ENCODE data around the gene NAV1. TPM values are rescaled to one million over a fixed set of nuclear protein-coding genes. Genes with fewer than 3 reads are reported as not detected.
"Not testable (repeated sequence)": the region's sequence is repeated elsewhere in the genome, so short reads cannot be mapped to it uniquely, and the experiment has no call there.

The NAV1 gene
- total RNA-seq, 1 donor from 2014 or later: 34.1 TPM

- TF ChIP-seq CTCF (IDR thresholded peaks at IDR 0.05): no peak
- intact Hi-C loops (cut with DNase I): no loop called here
- no peaks in the 10 kb centered on the region for H3K36me3 ChIP-seq
- no peaks in the 10 kb centered on the region for H3K9me3 ChIP-seq
- peaks cover 34% of the 10 kb centered on the region for H3K4me1 ChIP-seq
- no peak for DNase-seq
- ATAC-seq: no peak
- peak overlapping the region; percentile 51 for H3K27ac ChIP-seq
- no peak overlapping the region for H3K4me3 ChIP-seq
- peaks cover 11% of the 10 kb centered on the region for H3K27me3 ChIP-seq
Measured at GRCh38 chr1:201542309-201543035, 3.5 kb downstream of the NAV1 start.

- H3K4me3 ChIP-seq: no peak overlapping the region
- no peak for TF ChIP-seq CTCF (IDR thresholded peaks at IDR 0.05)
- no peak for ATAC-seq
- no peaks in the 10 kb centered on the region for H3K9me3 ChIP-seq
- intact Hi-C loops (cut with DNase I): no loop called here
- H3K27me3 ChIP-seq: peaks cover 4% of the 10 kb centered on the region
- peaks cover 28% of the 10 kb centered on the region for H3K4me1 ChIP-seq
- no peak for DNase-seq
- H3K36me3 ChIP-seq: no peaks in the 10 kb centered on the region
- no peak overlapping the region for H3K27ac ChIP-seq
Measured at GRCh38 chr1:201543871-201544642, 5.1 kb downstream of the NAV1 start.

GRCh38 chr1:201544710-201545109 lies 5.8 kb downstream of the NAV1 start:
- Histone ChIP-seq H3K4me1 (peaks cover 28% of the 10 kb centered on the region), H3K4me3 (no peak overlapping the region), H3K36me3 (no peaks in the 10 kb centered on the region), H3K9me3 (no peaks in the 10 kb centered on the region), H3K27ac (no peak overlapping the region), H3K27me3 (peaks cover 4% of the 10 kb centered on the region)
- no peak for ATAC-seq
- no peak for DNase-seq
- intact Hi-C loops (cut with DNase I): no loop called here
- TF ChIP-seq CTCF (IDR thresholded peaks at IDR 0.05): no peak

- Histone ChIP-seq H3K4me1 (peaks cover 28% of the 10 kb centered on the region), H3K27ac (no peak overlapping the region), H3K4me3 (no peak overlapping the region), H3K36me3 (no peaks in the 10 kb centered on the region), H3K9me3 (no peaks in the 10 kb centered on the region), H3K27me3 (no peaks in the 10 kb centered on the region)
- no peak for TF ChIP-seq CTCF (IDR thresholded peaks at IDR 0.05)
- DNase-seq (no peak), ATAC-seq (no peak)
- intact Hi-C loops (cut with DNase I): no loop called here
Measured at GRCh38 chr1:201545851-201546492, 7.0 kb downstream of the NAV1 start.

GRCh38 chr1:201549522-201549921 lies 10.6 kb downstream of the NAV1 start:
- H3K9me3 ChIP-seq; H3K36me3 ChIP-seq; H3K27me3 ChIP-seq; ATAC-seq; H3K27ac ChIP-seq; intact Hi-C loops (cut with DNase I); H3K4me3 ChIP-seq; DNase-seq: not testable (repeated sequence)
- H3K4me1 ChIP-seq: peaks cover 11% of the 10 kb centered on the region

GRCh38 chr1:201551096-201551495 lies 12.2 kb downstream of the NAV1 start:
- Histone ChIP-seq H3K27ac (no peak overlapping the region), H3K36me3 (no peaks in the 10 kb centered on the region), H3K27me3 (no peaks in the 10 kb centered on the region), H3K4me3 (no peak overlapping the region), H3K4me1 (peaks cover 15% of the 10 kb centered on the region), H3K9me3 (no peaks in the 10 kb centered on the region)
- no peak for ATAC-seq
- intact Hi-C loops (cut with DNase I): no loop called here
- DNase-seq: no peak
- TF ChIP-seq CTCF (IDR thresholded peaks at IDR 0.05): no peak

Data from upper lobe of right lung (tissue), 1 donor.